ENCODE measurements around the gene VPS8. TPM values are rescaled to one million over a fixed set of nuclear protein-coding genes. Genes with fewer than 3 reads are reported as not detected.
A peak's percentile ranks its signal among the peaks of the same experiment; 100 is the strongest.

The VPS8 gene
- total RNA-seq, 1 experiment from 2014 or later, result 39.7 TPM

DNA sequence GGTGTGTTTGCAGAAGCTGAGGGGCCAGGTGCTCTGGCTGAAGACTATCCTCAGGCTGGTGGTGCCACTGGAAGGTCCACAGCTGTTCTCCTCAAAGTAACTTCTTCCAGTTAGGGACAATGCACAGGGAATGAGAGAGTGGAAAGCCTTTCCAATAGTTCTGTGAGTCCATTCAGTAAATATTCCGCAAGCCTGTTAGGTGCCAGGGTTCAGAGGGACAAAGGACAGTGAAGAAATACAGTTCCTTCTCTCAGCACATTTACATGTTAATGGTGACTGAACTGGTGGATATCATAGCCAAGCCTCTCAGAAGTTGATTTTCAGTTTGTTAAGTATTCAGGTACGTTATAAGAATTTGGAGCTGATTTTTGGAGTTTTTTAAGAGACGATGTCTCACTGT is 218.4 kb downstream of the VPS8 start:
- no peak overlapping the region for H4K5ac ChIP-seq (ENCODE audit: insufficient read length, low read depth, low read length)
- H4K8ac ChIP-seq (replicated peaks; ENCODE audit: insufficient read length, low read depth, low read length), result no peak overlapping the region
- TF ChIP-seq, protein P1, sequence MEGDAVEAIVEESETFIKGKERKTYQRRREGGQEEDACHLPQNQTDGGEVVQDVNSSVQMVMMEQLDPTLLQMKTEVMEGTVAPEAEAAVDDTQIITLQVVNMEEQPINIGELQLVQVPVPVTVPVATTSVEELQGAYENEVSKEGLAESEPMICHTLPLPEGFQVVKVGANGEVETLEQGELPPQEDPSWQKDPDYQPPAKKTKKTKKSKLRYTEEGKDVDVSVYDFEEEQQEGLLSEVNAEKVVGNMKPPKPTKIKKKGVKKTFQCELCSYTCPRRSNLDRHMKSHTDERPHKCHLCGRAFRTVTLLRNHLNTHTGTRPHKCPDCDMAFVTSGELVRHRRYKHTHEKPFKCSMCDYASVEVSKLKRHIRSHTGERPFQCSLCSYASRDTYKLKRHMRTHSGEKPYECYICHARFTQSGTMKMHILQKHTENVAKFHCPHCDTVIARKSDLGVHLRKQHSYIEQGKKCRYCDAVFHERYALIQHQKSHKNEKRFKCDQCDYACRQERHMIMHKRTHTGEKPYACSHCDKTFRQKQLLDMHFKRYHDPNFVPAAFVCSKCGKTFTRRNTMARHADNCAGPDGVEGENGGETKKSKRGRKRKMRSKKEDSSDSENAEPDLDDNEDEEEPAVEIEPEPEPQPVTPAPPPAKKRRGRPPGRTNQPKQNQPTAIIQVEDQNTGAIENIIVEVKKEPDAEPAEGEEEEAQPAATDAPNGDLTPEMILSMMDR (conservative IDR thresholded peaks at IDR 0.05), result no peak
- H3K23ac ChIP-seq (ENCODE audit: insufficient read length, low read depth, low read length), result no peak overlapping the region
- Mint-ChIP-seq H3K4me1 (peaks cover 5% of the 10 kb centered on the region in 2 experiments), H3K4me3 (no peak overlapping the region; a peak in 1 of 5 replicates), H3K9me3 (no peaks in the 10 kb centered on the region; a peak in 1 of 5 replicates), H3K27ac (peak overlapping the region in 1 of 3 experiments; percentile 56; a peak in 2 of 7 replicates), H3K27me3 (ENCODE audit: low read depth) (no peaks in the 10 kb centered on the region), H3K36me3 (ENCODE audit: insufficient read depth in 1 of 3, low read depth in 3 of 3) (peaks cover 5 to 8% (median 7%) of the 10 kb centered on the region in 3 experiments; a peak in 6 of 7 replicates)
- no peak overlapping the region for H3K18ac ChIP-seq (ENCODE audit: insufficient read length, low read depth, low read length)
- H2BK15ac ChIP-seq (ENCODE audit: low read depth, low read length), result no peak overlapping the region
- no peaks in the 10 kb centered on the region; the same call in 1 of the 2 replicates for H3K4me1 ChIP-seq (ENCODE audit: insufficient read depth, low read length)
- H3K4ac ChIP-seq (ENCODE audit: low read depth, low read length), result no peak overlapping the region
- no peak overlapping the region for H3K14ac ChIP-seq (ENCODE audit: insufficient read depth, low read length)
- no peak overlapping the region for H3K56ac ChIP-seq (ENCODE audit: insufficient read length, low read depth, low read length)
- H4K91ac ChIP-seq (ENCODE audit: insufficient read length, low read depth, low read length), result no peak overlapping the region
- H2BK5ac ChIP-seq (ENCODE audit: insufficient read length, low read length), result no peak overlapping the region
- no peak overlapping the region for H2AK5ac ChIP-seq (ENCODE audit: insufficient read length, low read length)
- DNase-seq, result no peak
- H3K23me2 ChIP-seq (ENCODE audit: insufficient read length, low read depth, low read length, poor library complexity, severe bottlenecking), result no peaks in the 10 kb centered on the region
- no CpG with 5 or more reads among the region's 3 CpGs for WGBS (ENCODE audit: extremely low coverage, insufficient read length, low lambda C conversion rate)
- H3K27me3 ChIP-seq (ENCODE audit: insufficient read depth, low read length), result no peaks in the 10 kb centered on the region
- no peaks in the 10 kb centered on the region for H3K9me3 ChIP-seq (ENCODE audit: control insufficient read depth, low read depth, low read length)
- H3K79me1 ChIP-seq (ENCODE audit: insufficient read depth, low read depth, low read length, poor library complexity, severe bottlenecking), result no peaks in the 10 kb centered on the region
- H3K9ac ChIP-seq (ENCODE audit: extremely low read depth, insufficient read length, low read length), result no peak overlapping the region
- no peaks in the 10 kb centered on the region for H4K20me1 ChIP-seq (ENCODE audit: control insufficient read depth, insufficient read depth, insufficient read length)
- H2BK20ac ChIP-seq (ENCODE audit: low read depth, low read length, poor library complexity, severe bottlenecking), result peak overlapping the region; percentile 6
- H3T11ph ChIP-seq (ENCODE audit: low read length), result no peak overlapping the region
- no peak overlapping the region for H2BK120ac ChIP-seq (ENCODE audit: low read depth, low read length, poor library complexity, severe bottlenecking)
- no peak overlapping the region for H3K27ac ChIP-seq (ENCODE audit: insufficient read length, low read depth, low read length)
- no peak overlapping the region for H2AFZ ChIP-seq (ENCODE audit: low read length)
- no peak overlapping the region for H3K4me2 ChIP-seq (ENCODE audit: insufficient read depth, insufficient read length, low read length)
- no peak overlapping the region for H2BK12ac ChIP-seq (ENCODE audit: insufficient read length, low read depth, low read length)
- no peaks in the 10 kb centered on the region for H3K79me2 ChIP-seq (ENCODE audit: insufficient read depth, low read length)
